ENCODE data around the gene OR6K6. TPM values are rescaled to one million over a fixed set of nuclear protein-coding genes. Genes with fewer than 3 reads are reported as not detected.

OR6K6 gene
- total RNA-seq, 6 experiments from 2014 or later: not detected

DNA sequence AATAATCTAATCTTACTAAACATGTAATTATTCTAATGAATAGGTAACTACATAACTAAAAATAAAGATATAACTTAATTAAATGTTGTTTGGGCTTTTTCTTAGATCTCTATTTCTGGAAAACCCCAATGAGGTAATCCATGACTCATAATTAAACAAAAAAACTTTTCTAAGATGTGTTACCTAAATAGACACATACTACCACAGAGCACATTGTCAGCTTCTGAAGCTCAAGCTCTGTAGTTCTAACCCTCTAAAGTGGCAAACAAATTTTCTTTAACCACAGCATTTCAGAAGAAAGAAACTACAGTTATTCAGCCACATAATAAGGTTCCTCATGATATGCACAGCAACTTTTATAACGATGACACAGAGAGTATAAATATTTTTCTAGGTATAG, 38.2 kb upstream of the OR6K6 start:
- no peak overlapping the region for H3K4me3 ChIP-seq
- no peaks in the 10 kb centered on the region for H3K27me3 ChIP-seq
- intact Hi-C loops (cut with DNase I): no loop called here
- no peaks in the 10 kb centered on the region for H3K36me3 ChIP-seq
- H3K27ac ChIP-seq: no peak overlapping the region
- no peaks in the 10 kb centered on the region for H3K9me3 ChIP-seq
- ATAC-seq (no peak), DNase-seq (no peak)
- TF ChIP-seq, protein P1, sequence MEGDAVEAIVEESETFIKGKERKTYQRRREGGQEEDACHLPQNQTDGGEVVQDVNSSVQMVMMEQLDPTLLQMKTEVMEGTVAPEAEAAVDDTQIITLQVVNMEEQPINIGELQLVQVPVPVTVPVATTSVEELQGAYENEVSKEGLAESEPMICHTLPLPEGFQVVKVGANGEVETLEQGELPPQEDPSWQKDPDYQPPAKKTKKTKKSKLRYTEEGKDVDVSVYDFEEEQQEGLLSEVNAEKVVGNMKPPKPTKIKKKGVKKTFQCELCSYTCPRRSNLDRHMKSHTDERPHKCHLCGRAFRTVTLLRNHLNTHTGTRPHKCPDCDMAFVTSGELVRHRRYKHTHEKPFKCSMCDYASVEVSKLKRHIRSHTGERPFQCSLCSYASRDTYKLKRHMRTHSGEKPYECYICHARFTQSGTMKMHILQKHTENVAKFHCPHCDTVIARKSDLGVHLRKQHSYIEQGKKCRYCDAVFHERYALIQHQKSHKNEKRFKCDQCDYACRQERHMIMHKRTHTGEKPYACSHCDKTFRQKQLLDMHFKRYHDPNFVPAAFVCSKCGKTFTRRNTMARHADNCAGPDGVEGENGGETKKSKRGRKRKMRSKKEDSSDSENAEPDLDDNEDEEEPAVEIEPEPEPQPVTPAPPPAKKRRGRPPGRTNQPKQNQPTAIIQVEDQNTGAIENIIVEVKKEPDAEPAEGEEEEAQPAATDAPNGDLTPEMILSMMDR (IDR thresholded peaks at IDR 0.05): no peak
- no peak for TF ChIP-seq POLR2A (IDR thresholded peaks at IDR 0.05)
- WGBS (ENCODE audit: insufficient coverage, low coverage, low lambda C conversion rate, missing lambda C conversion rate): 55% methylated on average over 1 of the region's 1 CpG
- no peaks in the 10 kb centered on the region for H3K4me1 ChIP-seq

DNA sequence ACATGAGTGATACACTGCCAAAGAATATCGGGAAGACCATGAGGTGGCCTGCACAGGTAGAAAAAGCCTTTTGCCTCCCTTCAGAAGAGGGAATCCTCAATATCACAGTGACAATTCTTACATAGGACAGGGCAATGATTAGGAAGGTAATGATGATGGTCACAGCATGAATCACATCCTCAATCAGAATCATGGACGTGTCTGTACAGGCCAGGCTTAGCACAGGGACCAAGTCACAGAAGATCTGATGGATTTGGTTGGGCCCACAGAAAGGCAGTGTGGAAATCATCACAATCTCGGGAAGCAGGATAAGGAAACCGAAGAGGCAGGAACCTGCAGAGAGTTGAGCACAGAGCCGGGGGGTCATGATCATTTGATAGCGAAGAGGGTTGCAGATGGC, 37.2 kb upstream of the OR6K6 start:
- intact Hi-C loops (cut with DNase I): no loop called here
- no peak for ATAC-seq
- TF ChIP-seq, protein P1 (IDR thresholded peaks at IDR 0.05): no peak
- TF ChIP-seq POLR2A (IDR thresholded peaks at IDR 0.05): no peak

DNA sequence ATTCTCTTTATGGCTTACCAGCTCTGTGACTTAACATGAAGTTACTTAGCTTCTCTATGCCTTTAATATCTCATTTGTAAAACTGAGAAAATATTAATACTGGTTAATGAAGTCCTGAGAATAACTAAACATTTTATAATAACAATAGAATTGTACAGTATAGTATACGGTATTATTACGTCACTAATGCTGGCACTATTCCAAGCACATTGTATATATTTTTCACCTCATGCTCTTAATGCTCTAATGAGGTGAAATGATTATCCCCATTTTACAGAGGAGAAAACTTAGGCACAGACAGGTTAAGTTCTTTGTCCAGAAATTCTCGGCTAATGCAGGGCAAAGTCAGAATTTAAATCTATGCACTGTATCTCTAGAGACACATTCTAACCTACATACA, 34.9 kb upstream of the OR6K6 start:
- WGBS (ENCODE audit: insufficient coverage, low coverage, low lambda C conversion rate, missing lambda C conversion rate): 52% methylated on average over 3 of the region's 3 CpGs
- H3K27me3 ChIP-seq: no peaks in the 10 kb centered on the region
- DNase-seq (no peak), ATAC-seq (no peak)
- no peaks in the 10 kb centered on the region for H3K36me3 ChIP-seq
- intact Hi-C loops (cut with DNase I): no loop called here
- no peak overlapping the region for H3K4me3 ChIP-seq
- H3K4me1 ChIP-seq: no peaks in the 10 kb centered on the region
- H3K27ac ChIP-seq: no peak overlapping the region
- TF ChIP-seq, protein P1 (IDR thresholded peaks at IDR 0.05): no peak
- H3K9me3 ChIP-seq: no peaks in the 10 kb centered on the region

More for the DNA sequence above, 37.2 kb upstream of the OR6K6 start:
- DNase-seq: no peak
- H3K27me3 ChIP-seq: no peaks in the 10 kb centered on the region
- H3K27ac ChIP-seq: no peak overlapping the region
- H3K4me3 ChIP-seq: no peak overlapping the region
- no peaks in the 10 kb centered on the region for H3K36me3 ChIP-seq
- whole genome bisulfite sequencing (ENCODE audit: insufficient coverage, low coverage, low lambda C conversion rate, missing lambda C conversion rate): 48% methylated on average over 3 of the region's 6 CpGs
- no peaks in the 10 kb centered on the region for H3K9me3 ChIP-seq
- H3K4me1 ChIP-seq: no peaks in the 10 kb centered on the region

DNA sequence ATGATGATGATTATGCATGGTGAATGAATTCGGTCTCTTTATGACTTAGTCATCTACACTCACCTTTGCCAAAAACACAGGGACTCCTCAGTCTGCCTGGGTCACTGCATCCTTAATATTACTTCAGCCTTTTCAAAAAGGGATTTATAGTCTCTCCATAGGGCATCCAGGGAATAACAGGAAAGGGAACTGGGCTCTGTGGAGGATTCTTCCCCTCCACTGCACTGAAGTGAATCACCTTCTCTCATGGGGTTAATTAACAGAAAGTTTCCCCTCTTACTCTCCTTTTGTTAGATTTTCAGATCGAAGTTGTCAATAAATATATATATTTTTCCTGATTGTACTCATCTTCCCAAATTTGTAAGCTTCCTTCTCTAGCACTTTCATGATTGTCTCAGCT, 33.9 kb upstream of the OR6K6 start, which contains the start of gene OR6K3:
Gene OR6K3, minus strand, starts transcription at position 101 of the 400 bp plus-strand sequence. CDS start 2,605 bp downstream, outside the sequence.
- no peak within 1 kb of the TSS for H3K27ac ChIP-seq
- DNase-seq: no peak
- H3K4me1 ChIP-seq: no peaks in the 10 kb centered on the region
- H3K9me3 ChIP-seq: no peaks in the 10 kb centered on the region
- no peak for TF ChIP-seq POLR2A (IDR thresholded peaks at IDR 0.05)
- TF ChIP-seq, protein P1 (IDR thresholded peaks at IDR 0.05): no peak
- intact Hi-C loops (cut with DNase I): no loop called here
- WGBS (ENCODE audit: insufficient coverage, low coverage, low lambda C conversion rate, missing lambda C conversion rate): 41% methylated on average over 2 of the region's 2 CpGs
- H3K4me3 ChIP-seq: no peak within 1 kb of the TSS
- ATAC-seq: no peak
- no peaks in the 10 kb centered on the region for H3K27me3 ChIP-seq
- H3K36me3 ChIP-seq: no peaks in the 10 kb centered on the region

DNA sequence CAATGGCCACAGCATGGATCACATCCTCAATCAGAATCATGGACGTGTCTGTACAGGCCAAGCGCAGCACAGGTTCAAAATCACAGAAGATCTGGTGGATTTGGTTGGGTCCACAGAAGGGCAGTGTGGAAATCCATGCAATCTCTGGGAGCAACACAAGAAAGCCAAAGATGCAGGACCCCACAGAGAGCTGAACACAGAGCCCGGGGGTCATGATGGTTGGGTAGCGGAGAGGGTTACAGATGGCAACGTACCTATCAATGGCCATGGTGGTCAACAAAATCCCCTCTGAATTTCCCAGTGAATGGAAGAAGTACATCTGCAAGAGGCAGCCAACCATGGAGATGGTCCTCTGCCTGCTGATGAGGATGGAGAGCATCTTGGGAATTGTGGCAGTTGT, 30.1 kb upstream of the OR6K6 start:
- TF ChIP-seq POLR2A (IDR thresholded peaks at IDR 0.05): no peak
- TF ChIP-seq, protein P1 (IDR thresholded peaks at IDR 0.05): no peak
- H3K27me3 ChIP-seq: no peaks in the 10 kb centered on the region
- H3K4me3 ChIP-seq: no peak overlapping the region
- H3K27ac ChIP-seq: no peak overlapping the region
- H3K36me3 ChIP-seq: no peaks in the 10 kb centered on the region
- DNase-seq (no peak), ATAC-seq (no peak)
- H3K4me1 ChIP-seq: no peaks in the 10 kb centered on the region
- intact Hi-C loops (cut with DNase I): no loop called here
- 81% methylated on average over 5 of the region's 5 CpGs for WGBS (ENCODE audit: insufficient coverage, low coverage, low lambda C conversion rate, missing lambda C conversion rate)
- H3K9me3 ChIP-seq: no peaks in the 10 kb centered on the region

Data from right lobe of liver (tissue), 6 donors.